Activated T-cell treated with anti-CD3 and anti-CD28 coated beads for 24 hours (primary cell): Measurements from ENCODE around the gene SOX13.

Source experiments
- DNase-seq: peaks from one replicate; pipeline ENCODE4 v3.0.0-alpha.2; 2020; ENCODE audit warnings: low read depth

SOX13 gene

GRCh38 chr1:204154568-204155255, 81.8 kb downstream of the SOX13 start:
- no peak for DNase-seq

GRCh38 chr1:204155881-204156280, 83.0 kb downstream of the SOX13 start:
- no peak for DNase-seq

GRCh38 chr1:204157962-204158361, 85.0 kb downstream of the SOX13 start:
- no peak for DNase-seq

- DNase-seq = no peak
Observed at GRCh38 chr1:204161609-204162493, 88.9 kb downstream of the SOX13 start.

GRCh38 chr1:204162494-204163074, 89.7 kb downstream of the SOX13 start:
- DNase-seq = peak; percentile 72

- no peak for DNase-seq
Observed at GRCh38 chr1:204166219-204166618, 93.3 kb downstream of the SOX13 start, which contains the start of gene REN. REN (minus strand) TSS chr1:204166337; CDS start chr1:204166293, 44 bp downstream.

- no peak for DNase-seq
Observed at GRCh38 chr1:204167730-204168129, 94.8 kb downstream of the SOX13 start.

GRCh38 chr1:204169858-204170257, 96.9 kb downstream of the SOX13 start:
- DNase-seq = no peak

- DNase-seq = no peak
Observed at GRCh38 chr1:204170494-204171155, 97.7 kb downstream of the SOX13 start.

GRCh38 chr1:204171751-204172178, 98.8 kb downstream of the SOX13 start:
- DNase-seq = no peak

- no peak for DNase-seq
Observed at GRCh38 chr1:204172404-204173029, 99.6 kb downstream of the SOX13 start.

GRCh38 chr1:204174958-204175357, 102.0 kb downstream of the SOX13 start:
- no peak for DNase-seq

- DNase-seq = no peak
Observed at GRCh38 chr1:204176049-204176448, 103.1 kb downstream of the SOX13 start.

GRCh38 chr1:204177133-204177532, 104.2 kb downstream of the SOX13 start:
- no peak for DNase-seq
